ENCODE results near the gene RTP1.

DNA sequence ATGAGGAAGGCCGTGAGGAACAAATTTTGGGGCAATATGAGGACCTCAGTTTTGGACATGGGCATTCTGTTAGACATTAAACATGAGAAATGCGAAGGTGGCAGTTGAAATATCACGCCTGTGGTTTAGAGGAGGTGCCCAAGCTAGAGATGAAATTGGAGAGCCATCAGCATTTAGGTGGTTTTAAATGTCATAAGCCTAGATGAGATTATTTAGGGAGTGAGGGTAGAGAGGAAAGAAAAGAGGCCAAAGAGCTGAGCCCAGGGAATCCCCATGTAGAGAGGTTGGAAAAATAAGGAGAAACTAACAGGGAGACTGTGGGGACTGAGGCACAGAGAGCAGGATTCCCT is 14.9 kb downstream of the RTP1 start:
- TF ChIP-seq, protein P1, sequence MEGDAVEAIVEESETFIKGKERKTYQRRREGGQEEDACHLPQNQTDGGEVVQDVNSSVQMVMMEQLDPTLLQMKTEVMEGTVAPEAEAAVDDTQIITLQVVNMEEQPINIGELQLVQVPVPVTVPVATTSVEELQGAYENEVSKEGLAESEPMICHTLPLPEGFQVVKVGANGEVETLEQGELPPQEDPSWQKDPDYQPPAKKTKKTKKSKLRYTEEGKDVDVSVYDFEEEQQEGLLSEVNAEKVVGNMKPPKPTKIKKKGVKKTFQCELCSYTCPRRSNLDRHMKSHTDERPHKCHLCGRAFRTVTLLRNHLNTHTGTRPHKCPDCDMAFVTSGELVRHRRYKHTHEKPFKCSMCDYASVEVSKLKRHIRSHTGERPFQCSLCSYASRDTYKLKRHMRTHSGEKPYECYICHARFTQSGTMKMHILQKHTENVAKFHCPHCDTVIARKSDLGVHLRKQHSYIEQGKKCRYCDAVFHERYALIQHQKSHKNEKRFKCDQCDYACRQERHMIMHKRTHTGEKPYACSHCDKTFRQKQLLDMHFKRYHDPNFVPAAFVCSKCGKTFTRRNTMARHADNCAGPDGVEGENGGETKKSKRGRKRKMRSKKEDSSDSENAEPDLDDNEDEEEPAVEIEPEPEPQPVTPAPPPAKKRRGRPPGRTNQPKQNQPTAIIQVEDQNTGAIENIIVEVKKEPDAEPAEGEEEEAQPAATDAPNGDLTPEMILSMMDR (IDR thresholded peaks at IDR 0.05), result no peak
- TF ChIP-seq POLR2A (IDR thresholded peaks at IDR 0.05; ENCODE audit: low read depth) (no peak), POLR2AphosphoS5 (IDR thresholded peaks at IDR 0.05) (no peak), EP300 (IDR thresholded peaks at IDR 0.05) (no peak)
